ENCODE data around the gene PDLIM1. TPM values are rescaled to one million over a fixed set of nuclear protein-coding genes. Genes with fewer than 3 reads are reported as not detected.

PDLIM1 gene, protein sequence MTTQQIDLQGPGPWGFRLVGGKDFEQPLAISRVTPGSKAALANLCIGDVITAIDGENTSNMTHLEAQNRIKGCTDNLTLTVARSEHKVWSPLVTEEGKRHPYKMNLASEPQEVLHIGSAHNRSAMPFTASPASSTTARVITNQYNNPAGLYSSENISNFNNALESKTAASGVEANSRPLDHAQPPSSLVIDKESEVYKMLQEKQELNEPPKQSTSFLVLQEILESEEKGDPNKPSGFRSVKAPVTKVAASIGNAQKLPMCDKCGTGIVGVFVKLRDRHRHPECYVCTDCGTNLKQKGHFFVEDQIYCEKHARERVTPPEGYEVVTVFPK
- total RNA-seq, result 18.0 and 26.3 TPM in 2 replicates

DNA sequence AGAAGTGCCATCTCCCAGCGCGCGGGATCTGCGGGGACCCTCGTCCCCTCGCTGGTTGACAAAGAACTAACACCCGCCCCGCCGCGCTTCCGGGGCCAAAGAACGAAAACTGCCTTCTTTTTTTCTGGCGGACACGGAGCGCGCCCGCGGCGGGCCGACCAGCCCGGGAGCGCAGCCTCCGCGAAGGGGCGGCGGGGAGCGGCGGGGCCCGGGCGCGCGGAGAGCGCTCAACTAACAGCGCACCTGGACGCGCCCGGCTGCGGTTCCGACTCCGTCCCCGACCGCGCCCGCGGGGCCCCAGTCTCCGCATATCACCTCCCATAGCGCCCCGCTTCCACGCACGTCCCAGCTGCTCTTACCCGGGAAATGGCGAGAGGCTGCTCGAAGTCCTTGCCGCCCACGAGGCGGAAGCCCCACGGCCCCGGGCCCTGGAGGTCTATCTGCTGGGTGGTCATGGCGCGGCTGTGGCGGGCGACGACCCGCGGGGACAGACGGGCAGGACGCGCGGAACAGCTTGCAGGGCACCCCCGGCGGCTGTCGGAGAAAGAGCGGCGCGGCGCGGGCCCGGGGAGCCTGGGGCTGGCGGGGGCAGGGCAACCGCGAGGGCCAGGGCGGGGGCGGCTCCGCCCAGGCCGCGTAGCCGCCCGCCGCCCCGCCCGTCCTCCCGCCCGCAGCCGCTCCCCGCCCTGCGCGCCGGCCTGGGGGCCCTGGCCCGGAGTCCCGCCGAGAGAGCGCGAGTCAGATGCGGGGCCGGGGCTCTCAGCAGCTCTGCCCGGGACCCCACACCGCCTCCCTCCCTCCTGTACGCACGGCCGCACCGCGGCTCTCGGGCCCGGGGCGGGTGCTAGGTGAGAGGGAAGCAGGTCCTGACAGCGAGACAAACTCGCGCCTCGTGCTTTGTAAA lies at the start of gene PDLIM1:
Gene PDLIM1 (minus strand): TSS at position 543 of the 904 bp plus-strand sequence. CDS start 88 bp downstream, at position 455.

DNA sequence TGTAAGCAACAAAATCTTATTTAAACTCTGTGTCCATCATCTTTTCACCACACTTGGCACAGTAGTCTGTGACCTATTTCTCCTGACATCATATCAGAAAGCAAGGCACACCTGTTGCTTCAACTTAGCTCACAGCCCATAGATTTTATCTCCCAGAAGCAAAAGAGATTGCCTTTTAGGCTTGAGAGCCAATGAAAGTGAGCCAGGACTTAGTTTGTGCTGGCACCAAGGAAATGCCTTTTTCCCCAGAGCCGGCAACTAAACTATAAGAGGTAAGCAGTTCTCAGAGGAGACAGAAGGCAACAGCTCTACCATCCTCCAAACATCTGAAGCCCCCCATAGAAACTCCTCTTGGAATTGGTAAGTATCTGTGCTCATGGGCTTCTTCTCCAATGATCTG lies 96.9 kb downstream of the PDLIM1 start, which contains the start of gene ACSM6:
Gene ACSM6 (plus strand): TSS at position 295 of the 400 bp plus-strand sequence. CDS start 248 bp downstream, outside the sequence.

Other genes with a start within 250 kb of the PDLIM1 start
- not detected in 2 replicates for gene CYP2C8, start 221.5 kb downstream of the PDLIM1 start, total RNA-seq
- not detected in 2 replicates for gene ACSM6, start 96.8 kb downstream of the PDLIM1 start, total RNA-seq